Aorta (tissue), 5 donors: ENCODE data around the gene LMX1B. TPM values are rescaled to one million over a fixed set of nuclear protein-coding genes. Genes with fewer than 3 reads are reported as not detected.
"Not testable (repeated sequence)": the region's sequence is repeated elsewhere in the genome, so short reads cannot be mapped to it uniquely, and the experiment has no call there.

Experiments
- ATAC-seq: fragments of 200-7000 bp; cut with Tn5 transposase; one replicate; pipeline ENCODE4 v1.9.1; 2022; ENCODE audit warnings: moderate library complexity; ENCODE audit not compliant: low FRiP score
- DNase-seq, 2 donors: peaks; one replicate each; pipeline ENCODE4 v3.0.0-alpha.2; 2020
- H3K27ac ChIP-seq, 2 donors: one replicate each; pipeline ENCODE4 v1.5.1; 2013; ENCODE audit warnings: low read length in 2 of 2, mild to moderate bottlenecking in 2 of 2, moderate library complexity in 2 of 2, control low read depth in 1 of 2, inconsistent platforms in 1 of 2, low read depth in 1 of 2
- H3K27me3 ChIP-seq, 2 donors: one replicate each; pipeline ENCODE4 v1.6.1; 2013; ENCODE audit warnings: control low read depth in 1 of 2, low read length in 1 of 2, mild to moderate bottlenecking in 1 of 2, moderate library complexity in 1 of 2; ENCODE audit not compliant: insufficient read depth in 2 of 2, control insufficient read depth in 1 of 2
- H3K36me3 ChIP-seq, 2 donors: one replicate each; pipeline ENCODE4 v1.6.1; 2013; ENCODE audit warnings: control low read depth in 1 of 2, low read length in 1 of 2, mild to moderate bottlenecking in 1 of 2; ENCODE audit not compliant: insufficient read depth in 2 of 2, control insufficient read depth in 1 of 2
- H3K4me1 ChIP-seq, 2 donors: one replicate each; pipeline ENCODE4 v1.6.1; 2013; ENCODE audit warnings: low read length in 2 of 2, control low read depth in 1 of 2, mild to moderate bottlenecking in 1 of 2, moderate library complexity in 1 of 2; ENCODE audit not compliant: insufficient read depth in 2 of 2, control insufficient read depth in 1 of 2
- H3K4me3 ChIP-seq, 2 donors: one replicate each; pipeline ENCODE4 v1.5.1; 2013; ENCODE audit warnings: low read length in 2 of 2, control low read depth in 1 of 2, mild to moderate bottlenecking in 1 of 2
- H3K9me3 ChIP-seq: one replicate; pipeline ENCODE4 v1.6.1; 2013; ENCODE audit warnings: mild to moderate bottlenecking, low read length; ENCODE audit not compliant: control insufficient read depth
- WGBS, 2 donors: extraction: QIAGEN DNeasy Blood & Tissue Kit; methylation state at CpG; one replicate each; pipeline ENCODE4 v1.1.7; 2013; 5-methylcytosine and 5-hydroxymethylcytosine counted together
- intact Hi-C, 2 donors: fragments of 100-400 bp; cut with DNase I; formaldehyde crosslinking; loops; one replicate each; pipeline versions ENCODE4 v1.14.2 to v1.15.0; 2022
- polyA plus RNA-seq, 2 donors: library from polyadenylated mRNA; stranded (reverse); fragments of 200-250 nt; gene quantifications; one replicate each; pipeline ENCODE4 v1.2.3, GENCODE V29; 2013
- total RNA-seq, 2 donors: library from RNA; stranded (reverse); fragmentation: NEBNext Ultra II Directional; extraction: Animal tissue kit (Norgen Biotek cat#: 25700); gene quantifications; one replicate each; pipeline ENCODE4 v1.2.1, GENCODE V29; 2021
- donor health status: healthy with polysubstance abuse.
- donor health status: Bipolar disorder and iron deficiency.
- donor health status: DM: no; HTN: no; CAD: no.
- donor health status: DM: no; HTN: no; CAD: no.
- donor health status: DM: yes; HTN: yes; CAD: no.

LMX1B gene
- total and polyA plus RNA-seq, 4 donors, result 0.32 to 1.6 TPM; not detected in 2

DNA sequence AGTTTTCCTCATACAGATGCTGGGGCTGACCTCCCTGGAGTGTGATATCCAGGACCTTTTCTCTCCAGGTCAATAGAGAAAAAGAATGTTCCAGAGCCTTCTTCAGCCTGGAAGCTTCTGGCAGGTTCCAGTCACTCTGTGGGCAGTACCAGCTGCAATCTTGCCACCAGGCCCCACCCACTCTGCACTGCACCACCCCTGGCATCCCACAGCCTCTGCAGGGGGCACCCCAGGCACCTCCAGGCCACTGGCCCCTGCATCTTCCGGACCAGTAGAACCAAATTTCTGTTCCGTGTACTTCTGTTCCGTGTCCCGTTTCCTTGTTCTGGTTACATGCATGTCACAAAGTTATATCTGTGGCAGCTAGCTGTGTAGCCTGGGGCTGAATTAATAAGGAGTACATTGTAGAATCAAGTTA lies 107.8 kb downstream of the LMX1B start:
- intact Hi-C loops, result no loop called here
- Histone ChIP-seq H3K36me3 (no peaks in the 10 kb centered on the region), H3K4me1 (no peaks in the 10 kb centered on the region), H3K27ac (no peak overlapping the region), H3K9me3 (no peaks in the 10 kb centered on the region), H3K4me3 (no peak overlapping the region), H3K27me3 (no peaks in the 10 kb centered on the region)
- ATAC-seq (no peak), DNase-seq (peak in 1 of 2 donors; percentile 50)
- WGBS, 2 donors, result 86 to 93% methylated on average over 4 of the region's 4 CpGs

DNA sequence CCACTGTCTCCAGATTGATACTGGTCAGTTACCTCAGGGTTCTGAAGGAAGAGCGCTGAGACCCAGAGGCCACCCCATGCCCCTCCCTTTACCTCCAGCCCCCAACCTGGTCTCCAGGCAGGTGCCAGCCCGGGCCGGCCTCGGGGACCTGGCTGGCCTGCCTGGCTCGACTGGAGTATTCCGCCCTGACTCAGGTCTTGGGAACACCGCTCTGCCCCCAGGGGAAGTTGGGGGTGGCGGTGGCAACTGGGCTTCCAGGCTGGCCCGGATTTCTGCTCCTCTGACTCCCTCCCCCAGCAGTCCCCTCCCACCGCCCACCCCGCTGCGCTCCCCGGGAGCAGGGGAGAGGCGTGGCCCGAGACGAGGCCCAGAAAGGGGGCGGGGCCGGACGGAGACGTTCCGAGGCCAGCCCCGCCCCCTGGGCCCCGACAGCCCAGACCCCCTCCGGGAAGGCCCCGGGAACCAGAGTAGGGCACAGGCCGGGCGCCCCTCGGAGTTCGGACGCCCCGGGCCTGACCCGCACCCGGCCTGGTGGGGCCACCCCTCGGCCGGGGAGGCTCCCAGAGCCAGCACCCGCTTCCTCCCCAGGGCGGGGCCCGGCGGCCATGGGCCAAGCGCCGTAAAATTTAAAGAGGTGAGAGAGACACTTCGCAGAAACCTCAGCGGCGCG lies 108.7 kb downstream of the LMX1B start:
- Histone ChIP-seq H3K27me3 (no peaks in the 10 kb centered on the region), H3K27ac (no peak overlapping the region), H3K4me3 (peak overlapping the region; percentile 14 to 22), H3K36me3 (no peaks in the 10 kb centered on the region), H3K9me3 (no peaks in the 10 kb centered on the region), H3K4me1 (no peaks in the 10 kb centered on the region)
- WGBS, 2 donors, result 2% methylated on average over 37 to 45 of the region's 45 CpGs
- ATAC-seq (peak; percentile 85), DNase-seq (peak; percentile 90 to 91)
- intact Hi-C loops, result no loop called here

GRCh38 chr9:126722922-126723806 lies 109.4 kb downstream of the LMX1B start:
- intact Hi-C loops, result no loop called here
- Histone ChIP-seq H3K4me1 (no peaks in the 10 kb centered on the region), H3K9me3 (no peaks in the 10 kb centered on the region), H3K27ac (no peak overlapping the region), H3K36me3 (no peaks in the 10 kb centered on the region), H3K4me3 (peak overlapping the region; percentile 14 to 22), H3K27me3 (no peaks in the 10 kb centered on the region)
- WGBS, 2 donors, result 2 to 3% methylated on average over 60 to 68 of the region's 68 CpGs
- peak; percentile 47 for ATAC-seq
- DNase-seq, result peak in 1 of 2 donors; percentile 69

GRCh38 chr9:126723807-126724172 lies 110.1 kb downstream of the LMX1B start:
- H3K9me3 ChIP-seq, result no peaks in the 10 kb centered on the region
- no peak for DNase-seq
- no peaks in the 10 kb centered on the region for H3K27me3 ChIP-seq
- WGBS, 2 donors, result 38 to 40% methylated on average over 14 of the region's 14 CpGs
- H3K4me3 ChIP-seq, result no peak overlapping the region
- H3K36me3 ChIP-seq, result no peaks in the 10 kb centered on the region
- no peaks in the 10 kb centered on the region for H3K4me1 ChIP-seq
- no peak overlapping the region for H3K27ac ChIP-seq
- no peak for ATAC-seq
- intact Hi-C loops, result no loop called here

DNA sequence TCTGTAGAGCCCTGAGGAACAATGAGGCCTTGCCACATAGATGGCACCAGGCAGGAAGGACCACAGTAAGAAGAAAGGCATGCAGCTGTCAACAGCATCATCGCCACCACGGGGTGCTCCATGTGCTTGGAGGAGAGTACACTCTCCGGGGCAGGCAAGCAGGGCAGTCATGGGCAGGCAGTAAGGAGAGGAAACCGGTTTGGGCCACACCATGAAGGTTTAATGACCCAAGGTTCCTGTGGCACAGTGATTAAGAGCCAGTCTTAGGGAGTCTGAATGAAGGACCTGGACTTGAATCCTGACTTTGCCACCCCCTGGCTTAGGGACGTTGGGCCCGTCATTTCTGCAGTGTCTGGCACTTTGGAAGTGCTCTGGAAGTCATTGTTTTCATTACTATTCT lies 110.5 kb downstream of the LMX1B start:
- intact Hi-C loops, result no loop called here
- ATAC-seq, result no peak
- 37 to 45% methylated on average over 6 of the region's 6 CpGs for WGBS, 2 donors

GRCh38 chr9:126725485-126725884 lies 111.8 kb downstream of the LMX1B start:
- WGBS, 2 donors, result 69 to 75% methylated on average over 4 of the region's 4 CpGs
- DNase-seq, H3K27ac ChIP-seq, H3K27me3 ChIP-seq, H3K4me3 ChIP-seq, H3K36me3 ChIP-seq, H3K9me3 ChIP-seq, intact Hi-C loops, ATAC-seq, H3K4me1 ChIP-seq: not testable (repeated sequence)

More for the DNA sequence above, 110.5 kb downstream of the LMX1B start:
- Histone ChIP-seq H3K27ac (no peak overlapping the region), H3K4me1 (no peaks in the 10 kb centered on the region), H3K9me3 (no peaks in the 10 kb centered on the region), H3K27me3 (no peaks in the 10 kb centered on the region), H3K4me3 (no peak overlapping the region), H3K36me3 (no peaks in the 10 kb centered on the region)
- DNase-seq, result no peak

DNA sequence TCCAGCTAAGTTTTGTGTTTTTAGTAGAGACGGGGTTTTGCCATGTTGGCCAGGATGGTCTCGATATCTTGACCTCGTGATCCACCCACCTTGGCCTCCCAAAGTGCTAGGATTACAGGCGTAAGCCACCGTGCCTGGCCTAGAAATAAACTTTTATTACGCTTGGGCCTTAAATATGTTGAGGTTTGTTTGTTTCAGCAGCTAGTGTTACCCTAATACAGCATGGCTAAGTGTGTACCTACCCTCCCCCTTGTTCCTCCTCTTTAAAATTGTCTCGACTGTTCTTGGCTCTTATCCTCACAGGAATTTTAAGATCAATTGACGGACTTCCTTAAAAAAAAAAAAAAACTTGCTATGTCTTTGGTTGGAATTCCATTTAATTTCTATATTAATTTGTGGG lies 114.5 kb downstream of the LMX1B start:
- H3K4me1 ChIP-seq, H3K27me3 ChIP-seq, H3K36me3 ChIP-seq, H3K9me3 ChIP-seq, H3K4me3 ChIP-seq, H3K27ac ChIP-seq, intact Hi-C loops, DNase-seq, ATAC-seq: not testable (repeated sequence)
- WGBS, 2 donors, result 91% methylated on average over 8 of the region's 8 CpGs

DNA sequence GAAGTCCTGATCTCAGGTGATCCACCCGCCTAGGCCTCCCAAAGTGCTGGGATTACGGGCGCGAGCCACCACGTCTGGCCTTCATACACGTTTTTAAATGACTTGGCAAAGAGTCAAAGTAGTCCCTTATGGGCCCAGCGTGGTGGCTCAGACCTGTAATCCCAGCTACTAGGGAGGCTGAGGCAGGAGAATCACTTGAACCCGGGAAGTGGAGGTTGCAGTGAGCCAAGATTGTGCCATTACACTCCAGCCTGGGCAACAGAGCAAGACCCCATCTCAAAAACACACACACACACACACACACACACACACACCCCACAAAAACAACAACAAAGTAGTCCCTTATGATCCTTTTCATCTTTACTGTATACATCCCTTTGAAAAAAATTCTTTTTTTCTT lies 116.9 kb downstream of the LMX1B start:
- H3K4me3 ChIP-seq, DNase-seq, H3K36me3 ChIP-seq, H3K27ac ChIP-seq, ATAC-seq, H3K4me1 ChIP-seq, intact Hi-C loops, H3K9me3 ChIP-seq, H3K27me3 ChIP-seq: not testable (repeated sequence)
- 85% methylated on average over 8 of the region's 8 CpGs for WGBS, 2 donors

DNA sequence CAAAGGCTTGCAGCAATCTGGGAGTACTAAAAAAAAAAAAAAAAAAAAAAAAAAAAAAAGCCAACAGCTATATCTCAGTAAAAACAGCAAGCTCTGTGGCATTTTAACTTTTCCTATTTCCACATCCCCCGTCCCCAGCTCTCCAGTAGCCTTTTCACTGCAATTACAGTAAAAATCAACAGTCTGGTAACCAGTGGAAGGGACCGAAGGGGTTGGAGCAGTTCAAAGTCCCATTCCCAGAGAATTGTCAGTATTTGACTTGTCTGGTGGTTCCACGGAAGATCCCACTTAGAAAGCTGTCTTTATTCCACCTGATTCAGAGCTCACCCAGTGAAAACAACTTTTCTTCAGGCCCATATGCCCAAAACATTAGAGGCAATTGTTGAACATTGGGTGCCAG lies 119.3 kb downstream of the LMX1B start:
- no peaks in the 10 kb centered on the region for H3K36me3 ChIP-seq
- WGBS, 2 donors, result 75 to 77% methylated on average over 3 of the region's 3 CpGs
- DNase-seq (no peak), ATAC-seq (no peak)
- intact Hi-C loops, result no loop called here
- peaks cover 5% of the 10 kb centered on the region for H3K9me3 ChIP-seq
- H3K27me3 ChIP-seq, result no peaks in the 10 kb centered on the region
- H3K27ac ChIP-seq, result no peak overlapping the region
- H3K4me3 ChIP-seq, result no peak overlapping the region
- no peaks in the 10 kb centered on the region for H3K4me1 ChIP-seq
